AG04449 (cell line): ENCODE data around the gene ANKS3.

Experiments used
- CTCF ChIA-PET: fragments of 350-600 bp; formaldehyde crosslinking; extraction: SDS; loops from one replicate; lab custom pipeline; 2021; ENCODE audit warnings: antibody characterized with exemption; lab: Yijun Ruan, JAX
- POLR2A ChIA-PET: fragments of 400-600, 350-600 bp; formaldehyde crosslinking; extraction: SDS; loops from one replicate; lab custom pipeline; 2020; ENCODE audit warnings: antibody characterized with exemption, inconsistent platforms; lab: Yijun Ruan, JAX
- DNase-seq: peaks from one replicate; pipeline ENCODE4 v3.0.0-alpha.2; 2010; ENCODE audit warnings: low read depth, low spot score
- H3K4me3 ChIP-seq: 2 replicates; pipeline ENCODE4 v1.5.1; 2011; ENCODE audit warnings: low read depth, mild to moderate bottlenecking, control low read depth, low read length
- TF ChIP-seq, protein P1 (sequence below): IDR thresholded peaks from one replicate; pipeline ENCODE4 v1.5.1; 2011; ENCODE audit warnings: mild to moderate bottlenecking, moderate library complexity, low read length, control low read depth, inconsistent platforms; ENCODE audit not compliant: insufficient read depth; ENCODE audit errors: missing control alignments

The ANKS3 gene

DNA sequence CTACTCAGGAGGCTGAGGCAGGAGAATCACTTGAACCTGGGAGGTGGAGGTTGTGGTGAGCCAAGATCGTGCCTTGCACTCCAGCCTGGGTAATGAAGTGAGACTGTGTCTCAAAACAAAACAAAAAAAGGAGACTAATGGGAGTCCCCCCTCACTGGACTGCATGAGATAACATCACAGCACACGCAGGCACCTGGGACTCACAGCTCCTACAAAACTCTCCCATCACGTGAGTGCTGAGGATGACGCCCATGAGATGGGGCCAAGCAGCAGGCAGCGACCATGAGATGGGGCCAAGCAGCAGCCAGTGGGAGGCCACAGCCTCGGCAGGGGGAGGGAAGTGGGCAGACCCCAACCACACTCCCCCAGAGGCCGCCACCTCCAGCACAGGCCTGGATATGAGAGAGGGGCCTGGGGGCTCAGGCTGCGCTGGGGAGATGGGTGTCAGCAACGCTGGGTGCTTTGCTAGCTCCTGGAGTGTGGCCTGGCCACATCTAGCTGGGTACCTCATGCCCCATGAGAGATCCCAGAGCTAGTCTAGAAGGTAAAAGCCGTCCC is 15.7 kb upstream of the ANKS3 start:
- CTCF ChIA-PET = no interaction called here

DNA sequence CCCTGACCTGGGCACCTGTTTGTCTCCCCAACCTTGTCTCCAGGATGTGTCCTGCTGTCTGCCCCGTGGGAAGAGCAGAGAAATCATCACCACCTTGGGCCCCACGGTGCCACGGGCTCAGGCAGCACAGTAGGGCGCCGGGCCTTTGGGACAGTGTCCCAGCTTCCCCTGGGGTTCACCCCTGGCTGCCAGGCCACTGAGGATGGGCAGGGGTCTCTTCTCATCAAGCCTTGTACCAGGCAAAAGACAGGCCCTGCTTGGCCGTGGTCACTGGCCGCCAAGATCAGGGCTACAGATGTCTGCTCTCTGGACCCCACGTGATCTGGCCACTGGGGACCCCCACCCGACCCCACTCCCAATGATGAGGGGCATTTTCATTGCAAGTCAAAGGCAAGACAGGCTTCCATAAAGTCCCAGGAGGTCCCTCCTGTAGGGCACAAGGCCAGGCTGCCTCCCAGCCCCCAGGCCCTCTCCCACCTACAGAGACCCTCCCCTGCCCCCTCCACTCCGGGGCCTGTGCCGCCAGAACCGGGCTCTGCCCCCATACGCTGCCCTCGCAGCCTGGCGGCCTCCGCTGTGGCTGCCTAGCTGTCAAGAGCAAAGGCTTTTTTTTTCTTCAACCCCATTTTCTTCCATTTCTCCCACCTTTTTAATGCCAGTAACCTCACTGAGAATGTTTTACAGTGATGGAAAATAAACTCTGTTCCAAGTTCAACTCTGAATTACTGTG is 14.8 kb upstream of the ANKS3 start:
- no peak for DNase-seq
- H3K4me3 ChIP-seq = no peak overlapping the region
- ChIA-PET CTCF (no interaction called here), POLR2A (no interaction called here)
- TF ChIP-seq, protein P1, sequence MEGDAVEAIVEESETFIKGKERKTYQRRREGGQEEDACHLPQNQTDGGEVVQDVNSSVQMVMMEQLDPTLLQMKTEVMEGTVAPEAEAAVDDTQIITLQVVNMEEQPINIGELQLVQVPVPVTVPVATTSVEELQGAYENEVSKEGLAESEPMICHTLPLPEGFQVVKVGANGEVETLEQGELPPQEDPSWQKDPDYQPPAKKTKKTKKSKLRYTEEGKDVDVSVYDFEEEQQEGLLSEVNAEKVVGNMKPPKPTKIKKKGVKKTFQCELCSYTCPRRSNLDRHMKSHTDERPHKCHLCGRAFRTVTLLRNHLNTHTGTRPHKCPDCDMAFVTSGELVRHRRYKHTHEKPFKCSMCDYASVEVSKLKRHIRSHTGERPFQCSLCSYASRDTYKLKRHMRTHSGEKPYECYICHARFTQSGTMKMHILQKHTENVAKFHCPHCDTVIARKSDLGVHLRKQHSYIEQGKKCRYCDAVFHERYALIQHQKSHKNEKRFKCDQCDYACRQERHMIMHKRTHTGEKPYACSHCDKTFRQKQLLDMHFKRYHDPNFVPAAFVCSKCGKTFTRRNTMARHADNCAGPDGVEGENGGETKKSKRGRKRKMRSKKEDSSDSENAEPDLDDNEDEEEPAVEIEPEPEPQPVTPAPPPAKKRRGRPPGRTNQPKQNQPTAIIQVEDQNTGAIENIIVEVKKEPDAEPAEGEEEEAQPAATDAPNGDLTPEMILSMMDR = no peak

More for the DNA sequence above, 15.7 kb upstream of the ANKS3 start:
- no peak for DNase-seq
- POLR2A ChIA-PET = no interaction called here
- TF ChIP-seq, protein P1 = no peak
- no peak overlapping the region for H3K4me3 ChIP-seq

DNA sequence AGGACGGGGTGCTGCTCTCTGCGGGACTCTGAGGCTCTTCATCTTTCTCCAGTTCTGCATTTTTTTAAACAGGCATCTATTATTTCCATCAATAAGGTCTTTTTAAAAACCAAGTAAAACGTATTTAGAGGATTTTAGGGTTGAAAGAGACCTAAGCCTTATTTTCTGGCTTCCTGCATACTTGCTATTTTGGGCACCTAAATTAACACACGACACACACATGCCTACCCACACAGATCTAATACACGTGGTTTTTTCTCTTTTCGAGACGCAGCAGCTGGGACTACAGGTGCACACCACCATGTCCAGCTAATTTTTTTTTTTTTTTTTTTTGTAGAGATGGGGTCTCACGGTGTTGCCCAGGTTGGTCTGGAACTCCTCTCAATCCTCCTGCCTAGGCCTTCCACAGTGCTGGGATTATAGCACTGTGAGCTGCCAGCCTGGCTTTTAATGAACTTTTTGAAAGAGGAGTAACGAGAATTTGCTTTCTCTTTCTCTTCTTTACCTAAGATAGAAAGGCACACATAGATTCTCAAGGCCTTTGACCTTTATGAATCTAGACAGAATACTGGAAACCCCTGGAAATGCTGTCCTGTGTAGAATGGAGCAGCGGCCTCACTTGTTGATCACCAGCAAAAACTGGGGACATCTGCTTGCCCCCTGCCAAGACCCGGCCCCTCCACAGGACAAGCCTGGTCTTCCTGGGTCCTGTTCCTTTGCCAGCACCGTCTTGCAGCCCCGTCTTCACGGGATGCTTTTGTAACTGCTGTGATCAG is 14.0 kb upstream of the ANKS3 start:
- ChIA-PET CTCF (no interaction called here), POLR2A (interaction anchor here (0.5 to 4.1 kb wide), 3 partner anchors 14 to 76 kb away, joined by 3 to 15 read pairs (median 3); partner anchors contain the start of genes ANKS3, DNAAF8 and ROGDI)
- no peak overlapping the region for H3K4me3 ChIP-seq
- no peak for DNase-seq
- TF ChIP-seq, protein P1 = no peak

DNA sequence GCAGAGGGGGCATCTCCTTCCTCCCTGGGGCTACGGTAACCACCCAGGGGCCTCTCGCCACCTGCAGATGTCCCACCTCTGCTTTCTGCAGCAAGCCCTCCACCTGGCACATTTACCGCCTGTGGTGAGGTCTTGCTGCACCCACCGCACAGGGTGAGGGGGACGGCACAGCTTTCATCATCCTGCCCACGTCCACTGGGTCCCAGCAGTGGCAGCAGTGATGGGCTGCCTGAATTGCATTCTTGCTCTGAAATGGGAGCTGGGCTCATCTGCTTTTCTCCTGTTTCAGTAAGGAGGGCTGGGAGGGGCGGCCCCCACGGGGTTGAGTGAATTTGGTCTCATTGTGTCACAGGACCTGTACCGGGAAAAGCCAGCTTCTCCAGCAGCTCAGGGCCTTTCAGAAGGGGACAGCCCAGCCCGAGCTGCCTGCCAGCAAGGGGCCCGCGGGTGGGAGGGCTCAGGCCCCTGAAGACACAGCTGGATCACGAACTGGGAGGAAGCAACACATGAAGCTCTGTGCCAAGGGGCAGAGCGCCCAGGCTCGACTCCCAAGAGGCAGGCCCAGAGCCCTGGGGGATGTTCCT is 13.0 kb upstream of the ANKS3 start:
- no peak for DNase-seq
- ChIA-PET CTCF (no interaction called here), POLR2A (interaction anchor here (0.6 to 4.1 kb wide), 4 partner anchors 8 to 56 kb away, joined by 3 to 15 read pairs (median 3); partner anchors contain the start of genes ANKS3, DNAAF8 and ROGDI)
- TF ChIP-seq, protein P1 = no peak
- H3K4me3 ChIP-seq = no peak overlapping the region

DNA sequence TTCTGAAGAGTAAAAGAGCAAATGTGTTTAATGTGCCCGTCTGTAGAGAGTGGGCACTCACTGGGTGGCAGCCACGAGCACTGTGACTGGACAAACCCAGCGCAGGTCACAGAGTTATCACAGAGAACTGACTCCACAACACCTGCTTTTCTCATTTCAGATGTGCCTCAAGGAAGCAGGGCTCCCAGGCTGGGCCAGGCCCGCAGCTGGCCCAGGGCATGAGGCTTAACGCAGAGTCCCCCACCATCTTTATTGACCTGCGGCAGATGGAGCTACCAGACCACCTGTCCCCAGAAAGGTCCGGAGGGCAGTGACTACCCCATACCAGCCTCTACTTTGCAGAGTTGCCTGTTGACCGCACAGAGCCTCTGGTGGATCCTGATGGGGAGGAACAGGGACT is 12.1 kb upstream of the ANKS3 start:
- H3K4me3 ChIP-seq = no peak overlapping the region
- TF ChIP-seq, protein P1 = no peak
- ChIA-PET CTCF (no interaction called here), POLR2A (interaction anchor here (1.0 to 4.1 kb wide), 2 partner anchors 10 to 12 kb away, joined by 3 to 15 read pairs; partner anchors contain the start of genes ANKS3 and DNAAF8)
- no peak for DNase-seq

DNA sequence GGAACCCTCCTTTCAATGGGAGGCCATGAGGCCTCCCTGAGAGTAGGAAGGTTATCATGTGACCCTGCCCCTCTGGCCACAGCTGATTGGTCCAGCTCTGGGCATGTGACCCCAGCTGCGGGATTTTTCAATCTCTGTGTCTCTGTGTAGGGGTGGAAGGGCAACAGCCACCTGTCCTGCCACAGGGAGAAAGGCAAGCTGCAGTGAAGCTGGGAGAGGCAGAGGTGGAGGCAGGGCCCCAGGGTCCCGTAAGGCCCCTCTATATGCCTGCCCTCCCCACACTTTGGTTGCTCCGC is 11.2 kb upstream of the ANKS3 start:
- TF ChIP-seq, protein P1 = no peak
- no peak overlapping the region for H3K4me3 ChIP-seq
- CTCF ChIA-PET = no interaction called here
- POLR2A ChIA-PET = interaction anchor here (4.1 kb wide), 1 partner anchor 11 kb away, joined by 15 read pairs; the partner anchor contains the start of genes ANKS3 and DNAAF8
- no peak for DNase-seq
